HEK293 (cell line): Measurements from ENCODE around the gene LYST.

ENCODE experiments used
- ELK4 ChIP-seq: IDR thresholded peaks from 2 replicates; pipeline ENCODE4 v1.6.1; 2011; ENCODE audit warnings: mild to moderate bottlenecking, low read depth, low read length, borderline replicate concordance
- KLF7 ChIP-seq: fragments of 450-650 bp; formaldehyde crosslinking; IDR thresholded peaks from 2 replicates; pipeline ENCODE4 v1.5.1; 2016; ENCODE audit warnings: missing biosample characterization, missing genetic modification characterization, borderline replicate concordance
- KLF9 ChIP-seq: fragments of 450-650 bp; formaldehyde crosslinking; IDR thresholded peaks from 2 replicates; pipeline ENCODE4 v1.5.1; 2016; ENCODE audit warnings: missing biosample characterization, missing genetic modification characterization, low read depth
- SCRT2 ChIP-seq: fragments of 450-650 bp; formaldehyde crosslinking; IDR thresholded peaks from 2 replicates; pipeline ENCODE4 v1.5.1; 2016; ENCODE audit warnings: missing biosample characterization, missing genetic modification characterization
- TRIM28 ChIP-seq: IDR thresholded peaks from 2 replicates; pipeline ENCODE4 v1.6.1; 2011; ENCODE audit warnings: low read length, control low read depth, borderline replicate concordance
- ZIC2 ChIP-seq: fragments of 450-650 bp; formaldehyde crosslinking; IDR thresholded peaks from 2 replicates; pipeline ENCODE4 v1.5.1; 2016; ENCODE audit warnings: missing biosample characterization, missing genetic modification characterization
- ZNF112 ChIP-seq: fragments of 450-650 bp; formaldehyde crosslinking; IDR thresholded peaks from 2 replicates; pipeline ENCODE4 v1.5.0; 2017; ENCODE audit warnings: missing biosample characterization, missing genetic modification characterization
- ZNF121 ChIP-seq: fragments of 450-650 bp; formaldehyde crosslinking; IDR thresholded peaks from 2 replicates; pipeline ENCODE4 v1.5.1; 2016; ENCODE audit warnings: missing biosample characterization, missing genetic modification characterization
- ZNF133 ChIP-seq: fragments of 450-650 bp; formaldehyde crosslinking; IDR thresholded peaks from 2 replicates; pipeline ENCODE4 v1.5.1; 2016; ENCODE audit warnings: missing biosample characterization, missing genetic modification characterization
- ZNF16 ChIP-seq: fragments of 450-650 bp; formaldehyde crosslinking; IDR thresholded peaks from 2 replicates; pipeline ENCODE4 v1.5.1; 2016; ENCODE audit warnings: low read depth, missing biosample characterization, missing genetic modification characterization
- ZNF23 ChIP-seq: fragments of 450-650 bp; formaldehyde crosslinking; IDR thresholded peaks from 2 replicates; pipeline ENCODE4 v1.5.1; 2016; ENCODE audit warnings: missing biosample characterization, missing genetic modification characterization, borderline replicate concordance
- ZNF280C ChIP-seq: fragments of 450-650 bp; formaldehyde crosslinking; IDR thresholded peaks from 2 replicates; pipeline ENCODE4 v1.5.1; 2016; ENCODE audit warnings: missing biosample characterization, missing genetic modification characterization
- ZNF335 ChIP-seq: fragments of 450-650 bp; formaldehyde crosslinking; conservative IDR thresholded peaks from 2 replicates; pipeline ENCODE4 v1.5.1; 2016; ENCODE audit warnings: missing biosample characterization, missing genetic modification characterization
- ZNF354C ChIP-seq: fragments of 450-650 bp; formaldehyde crosslinking; IDR thresholded peaks from 2 replicates; pipeline ENCODE4 v1.5.1; 2016; ENCODE audit warnings: missing biosample characterization, missing genetic modification characterization, low read depth, borderline replicate concordance
- ZNF362 ChIP-seq: fragments of 450-650 bp; formaldehyde crosslinking; IDR thresholded peaks from 2 replicates; pipeline ENCODE4 v1.5.1; 2016; ENCODE audit warnings: missing biosample characterization, missing genetic modification characterization
- ZNF398 ChIP-seq: fragments of 450-650 bp; formaldehyde crosslinking; IDR thresholded peaks from 2 replicates; pipeline ENCODE4 v1.5.1; 2017; ENCODE audit warnings: missing biosample characterization, missing genetic modification characterization
- ZNF416 ChIP-seq: fragments of 450-650 bp; formaldehyde crosslinking; IDR thresholded peaks from 2 replicates; pipeline ENCODE4 v1.5.1; 2016; ENCODE audit warnings: missing biosample characterization, missing genetic modification characterization
- ZNF488 ChIP-seq: fragments of 450-650 bp; formaldehyde crosslinking; IDR thresholded peaks from 2 replicates; pipeline ENCODE4 v1.5.1; 2016; ENCODE audit warnings: missing biosample characterization, missing genetic modification characterization
- ZNF501 ChIP-seq: fragments of 450-650 bp; formaldehyde crosslinking; IDR thresholded peaks from 2 replicates; pipeline ENCODE4 v1.5.1; 2016; ENCODE audit warnings: missing biosample characterization, missing genetic modification characterization
- ZNF548 ChIP-seq: fragments of 450-650 bp; formaldehyde crosslinking; IDR thresholded peaks from 2 replicates; pipeline ENCODE4 v1.5.1; 2016; ENCODE audit warnings: missing biosample characterization, missing genetic modification characterization
- ZNF580 ChIP-seq: fragments of 450-650 bp; formaldehyde crosslinking; IDR thresholded peaks from 2 replicates; pipeline ENCODE4 v1.5.1; 2016; ENCODE audit warnings: missing biosample characterization, missing genetic modification characterization
- ZNF610 ChIP-seq: fragments of 450-650 bp; formaldehyde crosslinking; IDR thresholded peaks from 2 replicates; pipeline ENCODE4 v1.5.1; 2016; ENCODE audit warnings: missing biosample characterization, missing genetic modification characterization, borderline replicate concordance
- ZNF621 ChIP-seq: fragments of 450-650 bp; formaldehyde crosslinking; IDR thresholded peaks from 2 replicates; pipeline ENCODE4 v1.5.1; 2017; ENCODE audit warnings: missing biosample characterization, missing genetic modification characterization
- ZNF626 ChIP-seq: fragments of 450-650 bp; sonication (Bioruptor Pico); formaldehyde crosslinking; IDR thresholded peaks from 2 replicates; pipeline ENCODE4 v1.5.1; 2018; ENCODE audit warnings: missing biosample characterization, missing genetic modification characterization, inconsistent platforms
- ZNF701 ChIP-seq: fragments of 450-650 bp; formaldehyde crosslinking; IDR thresholded peaks from 2 replicates; pipeline ENCODE4 v1.5.1; 2016; ENCODE audit warnings: missing biosample characterization, missing genetic modification characterization
- ZNF785 ChIP-seq: fragments of 450-650 bp; formaldehyde crosslinking; IDR thresholded peaks from 2 replicates; pipeline ENCODE4 v1.5.1; 2016; ENCODE audit warnings: missing biosample characterization, missing genetic modification characterization
- ZSCAN18 ChIP-seq: fragments of 450-650 bp; formaldehyde crosslinking; IDR thresholded peaks from 2 replicates; pipeline ENCODE4 v1.5.1; 2016; ENCODE audit warnings: missing biosample characterization, missing genetic modification characterization
- ZSCAN23 ChIP-seq: fragments of 450-650 bp; formaldehyde crosslinking; IDR thresholded peaks from 2 replicates; pipeline ENCODE4 v1.5.1; 2016; ENCODE audit warnings: missing biosample characterization, missing genetic modification characterization
- ZSCAN30 ChIP-seq: fragments of 450-650 bp; IDR thresholded peaks from 2 replicates; pipeline ENCODE4 v1.5.1; 2018; ENCODE audit warnings: missing biosample characterization, mild to moderate bottlenecking, missing genetic modification characterization, moderate library complexity
- ZXDB ChIP-seq: fragments of 450-650 bp; formaldehyde crosslinking; IDR thresholded peaks from 2 replicates; pipeline ENCODE4 v1.5.1; 2016; ENCODE audit warnings: missing biosample characterization, missing genetic modification characterization

Gene LYST

GRCh38 chr1:235902677-235903542, 36.2 kb upstream of the LYST start (continued):
- TF ChIP-seq ZNF610 (no peak), ZNF133 (tag by site-specific recombination) (no peak), ZNF335 (tag by site-specific recombination) (peak; percentile 74), ZNF416 (no peak), ZNF398 (tag by site-specific recombination) (0 out of 2 replicates have a peak, but pooled peaks have one; percentile 40), ZNF16 (tag by site-specific recombination) (no peak), ZNF121 (tag by site-specific recombination) (no peak), KLF7 (no peak), ZNF548 (tag by site-specific recombination) (no peak), ZNF580 (no peak), ZNF112 (tag by site-specific recombination) (no peak), ZNF23 (tag by site-specific recombination) (no peak), ZNF785 (no peak), ZSCAN23 (tag by site-specific recombination) (no peak), ZSCAN30 (no peak), ELK4 (no peak), ZNF362 (tag by site-specific recombination) (peak; percentile 78), KLF9 (tag by site-specific recombination) (no peak), ZNF701 (tag by site-specific recombination) (no peak), ZXDB (tag by site-specific recombination) (no peak), SCRT2 (tag by site-specific recombination) (peak; percentile 81), ZSCAN18 (tag by site-specific recombination) (no peak), ZNF501 (tag by site-specific recombination) (peak; percentile 56; the same call in 1 of the 2 replicates), ZNF280C (tag by site-specific recombination) (no peak), TRIM28 (peak; percentile 70; the same call in 1 of the 2 replicates), ZNF354C (tag by site-specific recombination) (no peak), ZNF488 (tag by site-specific recombination) (no peak), ZIC2 (0 out of 2 replicates have a peak, but pooled peaks have one; percentile 32), ZNF621 (no peak), ZNF626 (tag by site-specific recombination) (no peak)
